Measurements from ENCODE around the gene CIB1. TPM values are rescaled to one million over a fixed set of nuclear protein-coding genes. Genes with fewer than 3 reads are reported as not detected.
A peak's percentile ranks its signal among the peaks of the same experiment; 100 is the strongest.
"Not testable (repeated sequence)": the region's sequence is repeated elsewhere in the genome, so short reads cannot be mapped to it uniquely, and the experiment has no call there.

CIB1 gene
- 10 to 100 TPM; 27.5 to 48.1 (median 37.8) TPM for total RNA-seq

- H3K4me3 ChIP-seq, result peak within 1 kb of the TSS; percentile 54 to 87 (median 80)
- peak; percentile 91 to 93 for DNase-seq (ENCODE audit: low spot score in 2 of 2)
- H3K27me3 ChIP-seq, result no peaks in the 10 kb centered on the region
- H3K9me3 ChIP-seq, result no peaks in the 10 kb centered on the region
- H3K4me1 ChIP-seq, result peaks cover 0 to 41% (median 27%) of the 10 kb centered on the region in 4 donors
- peak within 1 kb of the TSS; percentile 70 to 96 (median 92) for H3K27ac ChIP-seq
- WGBS, 2 donors, result 0 to 1% methylated on average over 20 to 31 of the region's 63 CpGs
- TF ChIP-seq CTCF (IDR thresholded peaks at IDR 0.05) (peak in 4 of 5 experiments; percentile 19 to 72 (median 46)), POLR2A (IDR thresholded peaks at IDR 0.05) (peak; percentile 39 to 72), EP300 (IDR thresholded peaks at IDR 0.05) (peak; percentile 34 to 91)
- peaks cover 0 to 61% (median 3%) of the 10 kb centered on the region in 3 donors for H3K36me3 ChIP-seq
Measured at GRCh38 chr15:90233387-90234095, at the start of gene CIB1. TSS of gene CIB1 (minus strand) at chr15:90233941. CDS start at chr15:90233885, 56 bp downstream.

GRCh38 chr15:90281637-90282036, 47.9 kb upstream of the CIB1 start:
- H3K27me3 ChIP-seq; H3K36me3 ChIP-seq; DNase-seq (ENCODE audit: low spot score in 2 of 2); H3K27ac ChIP-seq; H3K4me3 ChIP-seq; H3K9me3 ChIP-seq; H3K4me1 ChIP-seq: not testable (repeated sequence)
- WGBS, 2 donors, result 71 to 78% methylated on average over 6 of the region's 6 CpGs

- 89 to 90% methylated on average over 5 of the region's 5 CpGs for WGBS, 2 donors
- peaks cover 0 to 17% (median 0%) of the 10 kb centered on the region in 3 donors for H3K36me3 ChIP-seq
- H3K9me3 ChIP-seq; H3K27me3 ChIP-seq; DNase-seq (ENCODE audit: low spot score in 2 of 2); H3K4me1 ChIP-seq; H3K4me3 ChIP-seq; H3K27ac ChIP-seq: not testable (repeated sequence)
Measured at GRCh38 chr15:90280743-90281142, 47.0 kb upstream of the CIB1 start.

GRCh38 chr15:90278467-90278866, 44.7 kb upstream of the CIB1 start:
- H3K27ac ChIP-seq; H3K27me3 ChIP-seq; DNase-seq (ENCODE audit: low spot score in 2 of 2); H3K4me1 ChIP-seq; H3K4me3 ChIP-seq; H3K9me3 ChIP-seq: not testable (repeated sequence)
- H3K36me3 ChIP-seq, result peaks cover 0 to 31% (median 0%) of the 10 kb centered on the region in 3 donors
- 96 to 97% methylated on average over 12 of the region's 12 CpGs for WGBS, 2 donors

- Histone ChIP-seq H3K27me3 (no peaks in the 10 kb centered on the region), H3K4me3 (no peak overlapping the region), H3K27ac (no peak overlapping the region), H3K36me3 (peaks cover 0 to 84% (median 12%) of the 10 kb centered on the region in 3 donors), H3K9me3 (no peaks in the 10 kb centered on the region), H3K4me1 (peaks cover 0 to 49% (median 32%) of the 10 kb centered on the region in 4 donors)
- TF ChIP-seq POLR2A (IDR thresholded peaks at IDR 0.05) (no peak), CTCF (IDR thresholded peaks at IDR 0.05) (no peak), EP300 (IDR thresholded peaks at IDR 0.05) (no peak)
- no peak for DNase-seq (ENCODE audit: low spot score in 2 of 2)
- 68 to 71% methylated on average over 7 of the region's 7 CpGs for WGBS, 2 donors
Measured at GRCh38 chr15:90271459-90272166, 37.9 kb upstream of the CIB1 start.

- H3K36me3 ChIP-seq, result peaks cover 0 to 75% (median 12%) of the 10 kb centered on the region in 3 donors
- DNase-seq (ENCODE audit: low spot score in 2 of 2), result no peak
- no peak for TF ChIP-seq EP300 (IDR thresholded peaks at IDR 0.05)
- no peaks in the 10 kb centered on the region for H3K9me3 ChIP-seq
- H3K27me3 ChIP-seq, result no peaks in the 10 kb centered on the region
- no peak overlapping the region for H3K4me3 ChIP-seq
- no peak overlapping the region for H3K27ac ChIP-seq
- peaks cover 0 to 52% (median 34%) of the 10 kb centered on the region in 4 donors for H3K4me1 ChIP-seq
- 89 to 92% methylated on average over 10 of the region's 10 CpGs for WGBS, 2 donors
Measured at GRCh38 chr15:90270502-90271150, 36.9 kb upstream of the CIB1 start.

- Histone ChIP-seq H3K27me3 (no peaks in the 10 kb centered on the region), H3K27ac (no peak overlapping the region), H3K9me3 (no peaks in the 10 kb centered on the region), H3K36me3 (peaks cover 0 to 53% (median 12%) of the 10 kb centered on the region in 3 donors), H3K4me3 (no peak overlapping the region), H3K4me1 (peaks cover 0 to 61% (median 43%) of the 10 kb centered on the region in 4 donors)
- DNase-seq (ENCODE audit: low spot score in 2 of 2), result no peak
- WGBS, 2 donors, result 19 to 33% methylated on average over 1 of the region's 1 CpG
- no peak for TF ChIP-seq CTCF (IDR thresholded peaks at IDR 0.05)
- TF ChIP-seq POLR2A (IDR thresholded peaks at IDR 0.05), result no peak
- no peak for TF ChIP-seq EP300 (IDR thresholded peaks at IDR 0.05)
Measured at GRCh38 chr15:90268415-90268814, 34.7 kb upstream of the CIB1 start.
